ENCODE results near the gene PDGFB. TPM values are rescaled to one million over a fixed set of nuclear protein-coding genes. Genes with fewer than 3 reads are reported as not detected.
A peak's percentile ranks its signal among the peaks of the same experiment; 100 is the strongest.

The PDGFB gene
- total RNA-seq, 4 donors from 2014 or later, result 12.2 to 22.3 (median 17.5) TPM

DNA sequence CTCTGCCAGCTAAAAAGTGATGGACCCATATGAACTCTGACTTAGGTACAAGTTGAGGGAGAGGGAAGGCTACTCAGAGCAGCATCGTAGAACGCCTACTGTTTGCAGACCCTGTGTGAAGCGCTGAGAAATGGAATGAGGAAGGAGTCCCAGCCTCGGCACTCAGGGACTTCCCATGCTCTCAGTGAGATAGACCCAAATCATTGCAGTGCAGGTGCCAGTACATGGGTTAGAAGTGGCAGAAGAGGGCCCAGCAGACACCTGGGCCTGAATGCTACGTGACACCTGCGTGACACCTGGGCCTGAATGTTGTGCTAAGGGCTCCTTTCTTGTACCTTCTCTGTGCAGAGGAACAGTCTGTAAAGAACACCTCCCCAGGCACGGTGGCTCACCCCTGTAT is 2.6 kb upstream of the PDGFB start:
- 87 to 92% methylated on average over 7 of the region's 7 CpGs for WGBS, 2 donors
- DNase-seq (ENCODE audit: low spot score in 2 of 2), result no peak
- TF ChIP-seq, protein P1, sequence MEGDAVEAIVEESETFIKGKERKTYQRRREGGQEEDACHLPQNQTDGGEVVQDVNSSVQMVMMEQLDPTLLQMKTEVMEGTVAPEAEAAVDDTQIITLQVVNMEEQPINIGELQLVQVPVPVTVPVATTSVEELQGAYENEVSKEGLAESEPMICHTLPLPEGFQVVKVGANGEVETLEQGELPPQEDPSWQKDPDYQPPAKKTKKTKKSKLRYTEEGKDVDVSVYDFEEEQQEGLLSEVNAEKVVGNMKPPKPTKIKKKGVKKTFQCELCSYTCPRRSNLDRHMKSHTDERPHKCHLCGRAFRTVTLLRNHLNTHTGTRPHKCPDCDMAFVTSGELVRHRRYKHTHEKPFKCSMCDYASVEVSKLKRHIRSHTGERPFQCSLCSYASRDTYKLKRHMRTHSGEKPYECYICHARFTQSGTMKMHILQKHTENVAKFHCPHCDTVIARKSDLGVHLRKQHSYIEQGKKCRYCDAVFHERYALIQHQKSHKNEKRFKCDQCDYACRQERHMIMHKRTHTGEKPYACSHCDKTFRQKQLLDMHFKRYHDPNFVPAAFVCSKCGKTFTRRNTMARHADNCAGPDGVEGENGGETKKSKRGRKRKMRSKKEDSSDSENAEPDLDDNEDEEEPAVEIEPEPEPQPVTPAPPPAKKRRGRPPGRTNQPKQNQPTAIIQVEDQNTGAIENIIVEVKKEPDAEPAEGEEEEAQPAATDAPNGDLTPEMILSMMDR (IDR thresholded peaks at IDR 0.05), result no peak
- no peak for TF ChIP-seq POLR2A (IDR thresholded peaks at IDR 0.05)
- no peak overlapping the region for H3K4me3 ChIP-seq (ENCODE audit: low read depth, poor library complexity, severe bottlenecking)
- intact Hi-C loops (cut with DNase I; ENCODE audit: low total_unique reads), result no loop called here

DNA sequence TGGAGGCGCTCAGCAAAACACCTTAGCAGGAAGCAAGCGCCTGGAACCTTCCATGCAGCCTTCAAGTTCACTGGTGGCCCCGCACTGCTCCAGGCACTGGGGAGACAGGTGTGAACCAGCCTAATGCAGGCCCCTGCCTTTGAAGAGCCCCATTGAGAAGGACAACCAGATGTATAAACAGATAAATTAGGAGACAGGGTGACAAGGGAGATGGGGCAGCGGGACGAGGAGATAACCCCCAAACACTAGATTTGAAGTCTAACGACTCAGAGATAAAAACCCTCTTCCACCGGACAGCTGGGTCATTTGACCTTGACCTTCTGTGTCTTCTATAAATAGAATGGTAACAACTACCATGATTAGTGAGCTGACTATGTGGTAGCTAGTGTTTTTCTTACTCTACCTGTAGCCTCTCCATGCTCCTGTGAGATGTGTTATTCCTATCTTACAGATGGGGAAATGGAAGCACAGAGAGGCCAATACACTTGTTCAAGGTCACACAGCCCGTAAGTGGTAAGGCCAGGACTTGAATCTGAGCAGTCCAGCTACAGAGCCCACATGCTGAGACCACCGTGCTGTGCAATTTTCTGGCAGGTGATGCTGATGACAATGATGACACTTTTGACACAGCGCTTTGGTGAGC is 2.0 kb upstream of the PDGFB start:
- intact Hi-C loops (cut with DNase I; ENCODE audit: low total_unique reads), result no loop called here
- DNase-seq (ENCODE audit: low spot score in 2 of 2), result no peak
- H3K4me3 ChIP-seq (ENCODE audit: low read depth, poor library complexity, severe bottlenecking), result no peak overlapping the region
- no peak for TF ChIP-seq POLR2A (IDR thresholded peaks at IDR 0.05)
- TF ChIP-seq, protein P1 (IDR thresholded peaks at IDR 0.05), result no peak
- WGBS, 2 donors, result 79% methylated on average over 10 of the region's 10 CpGs

GRCh38 chr22:39246217-39246616 is 1.4 kb upstream of the PDGFB start:
- no peak for TF ChIP-seq POLR2A (IDR thresholded peaks at IDR 0.05)
- TF ChIP-seq, protein P1 (IDR thresholded peaks at IDR 0.05), result no peak
- 72 to 78% methylated on average over 3 of the region's 3 CpGs for WGBS, 2 donors
- H3K4me3 ChIP-seq (ENCODE audit: low read depth, poor library complexity, severe bottlenecking), result no peak overlapping the region
- no peak for DNase-seq (ENCODE audit: low spot score in 2 of 2)
- intact Hi-C loops (cut with DNase I; ENCODE audit: low total_unique reads), result no loop called here

GRCh38 chr22:39245130-39246039 is 603 bp upstream of the PDGFB start:
- 39 to 41% methylated on average over 20 to 21 of the region's 22 CpGs for WGBS, 2 donors
- H3K4me3 ChIP-seq (ENCODE audit: low read depth, poor library complexity, severe bottlenecking), result no peak overlapping the region
- no peak for TF ChIP-seq POLR2A (IDR thresholded peaks at IDR 0.05)
- no peak for DNase-seq (ENCODE audit: low spot score in 2 of 2)
- intact Hi-C loops (cut with DNase I; ENCODE audit: low total_unique reads), result no loop called here

DNA sequence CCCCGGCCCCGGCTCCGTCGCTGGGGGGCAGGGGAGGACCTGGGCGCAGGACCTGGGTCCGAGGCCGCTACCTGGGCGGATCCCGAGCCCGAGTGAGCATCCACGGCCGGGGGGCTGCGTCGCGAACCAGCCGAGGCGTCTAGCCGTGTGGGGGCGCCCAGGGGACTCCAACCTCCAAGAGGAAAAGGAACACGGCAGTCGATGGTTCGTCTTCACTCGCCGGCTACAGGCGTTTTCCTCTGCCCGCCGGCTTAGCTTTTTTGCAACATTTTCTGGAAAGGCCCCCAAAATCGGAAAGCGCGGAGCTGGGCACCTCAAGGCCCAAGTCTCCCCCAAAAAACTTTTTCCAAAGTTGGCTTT is 666 bp downstream of the PDGFB start:
- WGBS, 2 donors, result 0 to 2% methylated on average over 16 to 29 of the region's 30 CpGs
- H3K4me3 ChIP-seq (ENCODE audit: low read depth, poor library complexity, severe bottlenecking), result peak overlapping the region; percentile 47
- intact Hi-C loops (cut with DNase I; ENCODE audit: low total_unique reads), result loop anchor here (5.0 kb wide), 1 partner anchor 68 kb away; no protein-coding TSS in a partner anchor
- DNase-seq (ENCODE audit: low spot score in 2 of 2), result no peak
- TF ChIP-seq POLR2A (IDR thresholded peaks at IDR 0.05), result no peak
- TF ChIP-seq, protein P1 (IDR thresholded peaks at IDR 0.05), result no peak

GRCh38 chr22:39243439-39244135 is 1.2 kb downstream of the PDGFB start:
- no peak for DNase-seq (ENCODE audit: low spot score in 2 of 2)
- peak overlapping the region; percentile 47 for H3K4me3 ChIP-seq (ENCODE audit: low read depth, poor library complexity, severe bottlenecking)
- intact Hi-C loops (cut with DNase I; ENCODE audit: low total_unique reads), result loop anchor here (5.0 kb wide), 1 partner anchor 69 kb away; no protein-coding TSS in a partner anchor
- WGBS, 2 donors, result 1% methylated on average over 22 to 37 of the region's 65 CpGs
- TF ChIP-seq POLR2A (IDR thresholded peaks at IDR 0.05), result no peak
- TF ChIP-seq, protein P1 (IDR thresholded peaks at IDR 0.05), result no peak
